ENCODE results near the gene NR4A1.

The NR4A1 gene

GRCh38 chr12:52049688-52050087 is 1.6 kb upstream of the NR4A1 start:
- no peaks in the 10 kb centered on the region for H3F3A ChIP-seq (ENCODE audit: control insufficient read depth, insufficient read depth)
- H3K9me3 ChIP-seq (ENCODE audit: control insufficient read depth, insufficient read depth, low read length), result no peaks in the 10 kb centered on the region
- no peaks in the 10 kb centered on the region for H3K9me2 ChIP-seq (replicated peaks; ENCODE audit: control insufficient read depth, low read length)
- H3K27ac ChIP-seq (ENCODE audit: low read depth, low read length), result no peak overlapping the region
- peaks cover 6% of the 10 kb centered on the region for H3K36me3 ChIP-seq (ENCODE audit: control insufficient read depth, low read length)
- peaks cover 40% of the 10 kb centered on the region for H3K4me1 ChIP-seq (ENCODE audit: control insufficient read depth, low read length)
- no peak for TF ChIP-seq CTCF (IDR thresholded peaks at IDR 0.05; ENCODE audit: low read depth, low read length, poor library complexity, severe bottlenecking)
- TF ChIP-seq EZH2phosphoT487 (IDR thresholded peaks at IDR 0.05; ENCODE audit: borderline replicate concordance, low read length), result no peak
- peak overlapping the region; percentile 99 for H3K4me2 ChIP-seq (ENCODE audit: low read length)
- peaks cover 6% of the 10 kb centered on the region for H4K20me1 ChIP-seq (ENCODE audit: control insufficient read depth, insufficient read depth, low read depth, low read length)
- no peaks in the 10 kb centered on the region for H3K27me3 ChIP-seq (ENCODE audit: control insufficient read depth, low read length)
- peaks cover 15% of the 10 kb centered on the region for H3K79me2 ChIP-seq (ENCODE audit: control insufficient read depth, low read length)
- H3K4me3 ChIP-seq (ENCODE audit: low read length), result peak overlapping the region; percentile 86; the same call in 1 of the 2 replicates

GRCh38 chr12:52050116-52050757 is 1.0 kb upstream of the NR4A1 start:
- peak; percentile 10 for TF ChIP-seq CTCF (IDR thresholded peaks at IDR 0.05; ENCODE audit: low read depth, low read length, poor library complexity, severe bottlenecking)
- no peak for TF ChIP-seq EZH2phosphoT487 (IDR thresholded peaks at IDR 0.05; ENCODE audit: borderline replicate concordance, low read length)
- Histone ChIP-seq H3K9me3 (ENCODE audit: control insufficient read depth, insufficient read depth, low read length) (no peaks in the 10 kb centered on the region), H3K36me3 (ENCODE audit: control insufficient read depth, low read length) (peaks cover 12% of the 10 kb centered on the region), H4K20me1 (ENCODE audit: control insufficient read depth, insufficient read depth, low read depth, low read length) (peaks cover 6% of the 10 kb centered on the region), H3K4me2 (ENCODE audit: low read length) (peak overlapping the region; percentile 99), H3K27me3 (ENCODE audit: control insufficient read depth, low read length) (no peaks in the 10 kb centered on the region), H3F3A (ENCODE audit: control insufficient read depth, insufficient read depth) (no peaks in the 10 kb centered on the region), H3K9me2 (replicated peaks; ENCODE audit: control insufficient read depth, low read length) (no peaks in the 10 kb centered on the region), H3K27ac (ENCODE audit: low read depth, low read length) (peak overlapping the region; percentile 54), H3K79me2 (ENCODE audit: control insufficient read depth, low read length) (peaks cover 15% of the 10 kb centered on the region), H3K4me1 (ENCODE audit: control insufficient read depth, low read length) (peaks cover 40% of the 10 kb centered on the region), H3K4me3 (ENCODE audit: low read length) (peak overlapping the region; percentile 86)

GRCh38 chr12:52052468-52053186 is 1.4 kb downstream of the NR4A1 start:
- peaks cover 6% of the 10 kb centered on the region for H4K20me1 ChIP-seq (ENCODE audit: control insufficient read depth, insufficient read depth, low read depth, low read length)
- no peaks in the 10 kb centered on the region for H3K27me3 ChIP-seq (ENCODE audit: control insufficient read depth, low read length)
- H3K9me2 ChIP-seq (replicated peaks; ENCODE audit: control insufficient read depth, low read length), result no peaks in the 10 kb centered on the region
- peaks cover 32% of the 10 kb centered on the region for H3K4me1 ChIP-seq (ENCODE audit: control insufficient read depth, low read length)
- no peak overlapping the region for H3K27ac ChIP-seq (ENCODE audit: low read depth, low read length)
- H3K36me3 ChIP-seq (ENCODE audit: control insufficient read depth, low read length), result peaks cover 24% of the 10 kb centered on the region
- TF ChIP-seq EZH2phosphoT487 (IDR thresholded peaks at IDR 0.05; ENCODE audit: borderline replicate concordance, low read length), result no peak
- TF ChIP-seq CTCF (IDR thresholded peaks at IDR 0.05; ENCODE audit: low read depth, low read length, poor library complexity, severe bottlenecking), result no peak
- no peaks in the 10 kb centered on the region for H3K9me3 ChIP-seq (ENCODE audit: control insufficient read depth, insufficient read depth, low read length)
- H3K4me2 ChIP-seq (ENCODE audit: low read length), result peak overlapping the region; percentile 99
- H3K4me3 ChIP-seq (ENCODE audit: low read length), result peak overlapping the region; percentile 86
- peaks cover 15% of the 10 kb centered on the region for H3K79me2 ChIP-seq (ENCODE audit: control insufficient read depth, low read length)
- H3F3A ChIP-seq (ENCODE audit: control insufficient read depth, insufficient read depth), result no peaks in the 10 kb centered on the region

All from DOHH2 (cell line).